HG02642 (cell line): ENCODE results near the gene RSPRY1.
"Not testable (repeated sequence)": the region's sequence is repeated elsewhere in the genome, so short reads cannot be mapped to it uniquely, and the experiment has no call there.

Experiments
- ATAC-seq: cut with Tn5 transposase; IDR thresholded peaks from one replicate; pipeline ENCODE4 v1.9.1; 2021; ENCODE audit warnings: mild to moderate bottlenecking; ENCODE audit not compliant: unreplicated experiment, poor library complexity

RSPRY1 gene

DNA sequence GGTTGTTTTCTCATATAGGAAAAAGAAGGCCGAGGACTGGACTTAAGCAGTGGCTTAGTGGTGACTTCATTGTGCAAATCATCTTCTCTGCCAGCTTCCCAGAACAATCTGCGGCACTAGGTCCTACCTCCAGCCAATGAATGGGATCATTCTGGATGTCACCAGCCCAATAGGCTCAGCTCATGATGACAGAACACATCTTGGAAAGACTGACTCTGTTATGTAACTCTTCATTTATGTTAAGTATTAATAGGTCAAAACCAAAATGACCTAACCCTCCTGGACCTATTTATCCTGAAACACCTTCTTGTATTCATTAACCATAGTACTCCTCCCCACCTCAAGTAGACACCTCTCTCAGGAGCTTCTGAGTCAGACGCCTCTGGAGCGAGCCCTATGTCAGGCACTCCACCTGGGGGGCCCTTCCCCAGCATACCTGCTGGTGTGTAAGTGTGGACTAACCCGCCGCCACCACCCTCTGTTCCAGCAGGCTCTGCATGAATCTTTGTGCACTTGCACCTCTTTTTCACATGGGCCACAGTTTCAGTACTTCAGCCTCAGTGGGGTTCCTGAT is 66.1 kb downstream of the RSPRY1 start:
- no peak for ATAC-seq

DNA sequence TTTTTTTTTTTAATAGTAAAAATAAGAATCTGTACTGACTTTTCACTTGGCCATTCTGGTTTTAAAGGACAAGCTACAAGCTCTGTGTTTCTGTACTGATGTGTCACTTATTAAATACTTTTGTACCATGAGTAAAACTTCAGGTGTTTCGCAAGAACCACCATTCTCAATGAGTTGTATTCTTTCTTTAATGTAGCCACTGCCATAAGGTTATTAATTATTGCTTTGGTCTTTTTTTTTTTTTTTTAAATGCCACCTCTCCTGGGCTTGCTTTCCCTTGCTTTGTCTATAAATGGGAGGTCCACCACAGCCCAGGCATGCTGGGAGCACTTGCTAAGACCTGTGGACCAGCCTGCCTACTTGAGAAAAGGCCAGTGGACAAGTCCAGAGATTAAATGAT is 67.3 kb downstream of the RSPRY1 start:
- ATAC-seq = no peak

- ATAC-seq = no peak
Measured at GRCh38 chr16:57255686-57256415, 69.7 kb downstream of the RSPRY1 start.

DNA sequence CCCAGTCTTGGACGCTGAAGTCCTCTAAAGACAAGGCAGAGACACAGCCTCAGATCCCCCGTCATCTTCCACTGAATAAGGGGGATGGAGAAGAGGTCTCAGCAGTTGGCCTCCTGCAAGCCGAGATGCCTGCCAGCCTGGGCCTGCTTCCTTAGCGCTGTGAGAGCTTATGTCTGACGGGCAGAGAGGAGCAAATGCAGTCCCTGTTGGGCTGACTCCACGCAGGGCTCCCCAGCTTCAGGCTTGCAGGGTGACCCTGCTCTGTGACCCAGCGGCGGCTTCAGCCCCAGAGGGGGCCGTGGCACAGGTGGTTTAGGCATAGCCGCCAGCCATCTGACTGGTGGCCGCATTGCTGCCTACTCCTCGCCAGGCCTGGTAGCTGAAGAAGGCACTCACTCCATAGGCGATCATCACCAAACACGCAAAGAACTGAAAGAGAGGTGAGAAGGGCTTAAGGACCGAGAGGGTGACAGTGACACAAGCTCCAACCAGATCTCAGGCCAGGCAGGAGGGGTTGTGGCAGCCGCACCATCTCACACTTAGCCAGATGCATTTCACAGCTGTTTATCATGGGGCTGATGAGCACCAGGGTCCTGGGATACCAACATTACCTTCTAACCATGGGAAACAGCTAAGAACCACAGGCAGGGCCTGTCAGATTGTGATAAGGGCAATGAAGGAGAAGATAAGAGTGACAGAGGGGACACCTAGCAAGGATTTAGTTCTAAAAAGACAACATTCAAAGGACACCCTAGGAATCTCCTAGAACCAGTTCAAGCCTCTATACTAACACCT is 70.7 kb downstream of the RSPRY1 start:
- ATAC-seq = no peak

DNA sequence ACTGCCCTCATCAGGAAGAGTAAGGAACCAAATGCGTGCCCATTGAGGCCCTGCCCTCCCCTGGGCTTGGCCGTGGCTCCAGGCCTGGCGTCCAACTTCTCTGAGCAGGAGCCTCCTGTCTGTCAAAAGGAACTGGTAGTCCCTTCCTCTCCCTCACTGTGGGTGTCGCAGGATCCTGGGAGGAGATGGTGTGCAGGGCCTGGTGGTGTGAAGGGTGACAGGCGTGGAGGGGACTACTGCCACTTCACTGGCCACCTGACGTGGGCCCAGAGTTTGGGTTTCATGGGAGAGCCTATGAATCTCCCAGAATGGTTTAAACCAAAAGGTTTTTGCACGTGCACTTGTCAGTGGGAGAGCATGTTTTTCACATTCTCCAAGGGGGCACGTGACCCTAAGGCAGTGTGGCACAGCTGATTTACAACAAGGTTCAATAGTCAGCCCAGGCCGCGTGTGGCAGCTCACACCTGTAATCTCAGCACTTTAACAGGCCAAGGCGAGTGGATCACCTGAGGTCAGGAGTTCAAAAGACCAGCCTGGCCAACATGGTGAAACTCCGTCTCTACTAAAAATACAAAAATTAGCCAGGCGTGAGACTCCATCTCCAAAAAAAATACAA is 71.4 kb downstream of the RSPRY1 start:
- ATAC-seq = no peak

GRCh38 chr16:57258226-57258909 is 72.2 kb downstream of the RSPRY1 start:
- ATAC-seq = no peak

- ATAC-seq = no peak
Measured at GRCh38 chr16:57258910-57259475, 72.9 kb downstream of the RSPRY1 start.

- ATAC-seq = no peak
Measured at GRCh38 chr16:57260294-57260929, 74.3 kb downstream of the RSPRY1 start.

DNA sequence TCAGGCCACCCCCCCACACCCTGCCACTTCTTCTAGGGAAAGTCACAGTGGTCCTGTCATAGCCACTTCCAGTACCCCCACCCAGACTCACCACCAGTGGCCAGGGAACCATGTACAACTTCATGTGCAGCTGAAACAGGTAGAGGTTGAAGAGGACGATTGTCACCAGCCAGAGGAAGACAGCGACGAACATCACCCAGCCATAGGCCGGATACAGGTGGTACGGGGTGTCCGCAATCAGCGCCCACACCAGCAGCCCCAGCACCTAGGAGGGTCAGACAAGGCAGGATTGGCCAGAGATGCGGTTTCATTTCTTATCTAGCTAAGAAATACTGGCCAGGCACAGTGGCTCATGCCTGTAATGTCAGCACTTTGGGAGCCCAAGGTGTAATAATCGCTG is 75.7 kb downstream of the RSPRY1 start:
- ATAC-seq = no peak

DNA sequence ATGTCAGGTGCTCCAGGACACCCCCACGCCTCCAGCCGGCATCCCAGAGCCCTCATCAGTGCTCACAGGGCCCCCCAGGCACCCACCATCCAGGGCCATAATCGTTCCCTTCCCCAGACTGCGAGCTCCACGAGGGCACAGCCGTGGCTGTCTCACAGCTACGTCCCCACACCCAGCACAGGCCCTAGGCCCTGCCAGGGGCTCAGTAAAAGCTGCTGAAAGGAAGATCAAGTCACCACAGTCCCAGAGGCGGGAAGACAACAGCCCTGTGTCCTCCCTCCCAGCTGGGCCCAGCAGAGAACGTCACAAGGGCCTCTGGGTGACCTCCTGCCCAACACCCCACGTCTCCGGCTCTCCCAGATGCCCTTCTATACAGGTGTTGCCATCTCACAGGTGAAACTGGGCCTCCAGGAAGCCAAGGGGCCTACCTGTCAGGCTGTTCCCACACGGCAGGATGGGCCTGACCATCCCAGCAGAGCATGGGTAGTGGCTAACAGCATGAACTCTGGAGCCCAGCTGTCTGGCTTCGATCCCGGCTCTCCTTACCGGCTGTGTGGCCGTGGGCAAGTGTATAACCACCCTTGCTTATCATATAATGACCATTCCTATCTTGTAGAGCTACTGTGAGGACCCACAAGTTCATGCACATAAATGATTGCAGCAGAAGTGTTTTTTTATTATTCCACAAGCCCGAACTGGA is 76.9 kb downstream of the RSPRY1 start:
- no peak for ATAC-seq

GRCh38 chr16:57263541-57264351 is 77.6 kb downstream of the RSPRY1 start:
- ATAC-seq = no peak

- no peak for ATAC-seq
Measured at GRCh38 chr16:57264381-57264780, 78.3 kb downstream of the RSPRY1 start.

DNA sequence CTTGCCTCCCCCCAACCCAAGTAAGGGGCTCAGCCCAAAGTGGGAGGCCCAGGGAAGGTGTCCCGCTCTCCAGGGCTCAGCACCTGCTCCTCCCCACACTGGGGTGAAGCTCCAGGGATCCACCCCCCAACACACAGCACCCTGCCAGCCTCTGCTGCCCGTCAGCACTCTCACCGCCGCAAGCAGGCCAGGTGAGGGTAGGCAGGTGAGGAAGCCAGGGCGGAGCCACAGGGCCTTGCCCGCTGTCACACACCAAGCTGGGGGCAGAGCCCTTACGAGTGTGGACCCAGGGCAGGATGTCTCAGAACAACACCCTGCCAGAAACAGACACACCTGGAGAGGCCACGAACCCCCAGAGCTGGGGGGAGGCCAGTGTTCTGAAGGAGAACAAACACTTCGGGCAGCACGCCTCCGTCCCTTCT is 78.8 kb downstream of the RSPRY1 start:
- ATAC-seq = no peak

- no peak for ATAC-seq
Measured at GRCh38 chr16:57265850-57266530, 79.9 kb downstream of the RSPRY1 start.

DNA sequence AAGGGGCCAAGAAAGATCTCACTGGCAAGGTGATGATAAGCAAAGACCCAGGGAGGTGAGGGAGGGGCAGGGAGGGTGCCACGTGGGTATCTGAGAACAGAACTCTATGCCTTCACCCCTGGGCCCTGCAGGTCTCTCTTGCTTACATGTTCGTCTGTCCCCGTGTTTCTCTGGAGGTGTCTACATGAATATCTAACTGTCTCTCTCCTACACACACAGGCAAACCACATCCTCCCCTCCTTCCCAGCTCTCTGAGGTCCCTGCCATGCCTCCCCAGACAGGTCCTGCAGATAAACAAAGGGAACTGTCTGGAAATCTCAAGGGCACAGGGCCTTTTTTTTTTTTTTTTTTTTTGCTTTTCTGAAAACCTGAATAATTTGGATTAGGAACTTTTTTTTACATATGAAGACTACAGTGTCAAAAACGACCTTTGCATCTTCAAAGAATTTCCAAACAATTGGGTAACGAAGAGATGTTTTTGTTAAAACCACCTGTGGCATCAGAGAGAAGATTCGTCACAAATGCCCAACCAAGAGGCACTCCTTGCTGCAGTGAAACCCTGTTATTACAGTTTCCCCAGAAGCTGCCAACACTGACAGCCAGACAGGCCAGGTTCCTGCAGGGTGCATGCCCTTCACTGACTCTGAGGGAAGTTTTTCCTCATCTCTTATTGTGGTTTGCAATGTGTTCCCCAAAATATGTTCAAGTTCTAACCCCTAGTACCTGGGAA is 80.6 kb downstream of the RSPRY1 start:
- ATAC-seq = no peak

GRCh38 chr16:57267343-57267742 is 81.2 kb downstream of the RSPRY1 start:
- not testable (repeated sequence) for ATAC-seq
